NB4 (cell line): ENCODE measurements around the gene GALNTL6.

ENCODE experiments used
- MYC ChIP-seq: IDR thresholded peaks from 2 replicates; pipeline ENCODE4 v1.6.1; 2011; ENCODE audit warnings: low read depth, low read length
- TF ChIP-seq, protein P1 (sequence below): IDR thresholded peaks from one replicate; pipeline ENCODE4 v1.5.1; 2012; ENCODE audit warnings: low read depth, low read length

DNA sequence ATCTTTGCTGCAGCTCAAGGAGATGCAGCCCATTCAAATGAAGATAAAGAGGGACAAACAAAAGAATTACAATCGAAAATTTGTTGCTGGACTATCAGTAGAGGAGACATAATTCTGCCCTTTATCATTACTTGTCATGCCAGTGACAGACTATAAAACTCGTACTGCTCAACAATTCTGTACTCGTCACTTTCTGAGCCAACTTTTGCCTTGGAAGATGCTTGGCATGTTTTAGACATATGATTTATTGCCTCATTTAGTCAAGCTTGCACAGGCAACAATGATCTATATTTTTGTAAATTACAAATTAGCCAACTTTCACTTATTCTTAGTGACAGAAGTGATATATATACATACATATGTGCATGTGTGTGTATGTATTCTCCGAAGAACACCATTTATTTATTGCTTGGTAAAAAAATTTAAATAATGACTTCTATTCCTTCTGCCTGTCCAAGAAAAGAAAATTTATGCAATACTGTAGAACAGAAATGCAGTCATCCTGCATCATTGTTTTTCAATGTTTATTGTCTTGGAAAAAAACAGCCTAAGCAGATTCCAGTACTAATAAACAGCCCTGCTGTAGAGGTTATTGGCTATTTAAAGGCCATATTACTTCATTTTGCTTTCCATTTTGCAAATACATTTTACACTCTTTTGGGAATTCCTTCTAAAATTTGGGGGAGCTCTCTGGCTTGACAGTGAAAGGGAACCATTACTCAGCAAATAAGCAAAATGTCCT is 980.5 kb downstream of the GALNTL6 start:
- TF ChIP-seq MYC = no peak
- TF ChIP-seq, protein P1, sequence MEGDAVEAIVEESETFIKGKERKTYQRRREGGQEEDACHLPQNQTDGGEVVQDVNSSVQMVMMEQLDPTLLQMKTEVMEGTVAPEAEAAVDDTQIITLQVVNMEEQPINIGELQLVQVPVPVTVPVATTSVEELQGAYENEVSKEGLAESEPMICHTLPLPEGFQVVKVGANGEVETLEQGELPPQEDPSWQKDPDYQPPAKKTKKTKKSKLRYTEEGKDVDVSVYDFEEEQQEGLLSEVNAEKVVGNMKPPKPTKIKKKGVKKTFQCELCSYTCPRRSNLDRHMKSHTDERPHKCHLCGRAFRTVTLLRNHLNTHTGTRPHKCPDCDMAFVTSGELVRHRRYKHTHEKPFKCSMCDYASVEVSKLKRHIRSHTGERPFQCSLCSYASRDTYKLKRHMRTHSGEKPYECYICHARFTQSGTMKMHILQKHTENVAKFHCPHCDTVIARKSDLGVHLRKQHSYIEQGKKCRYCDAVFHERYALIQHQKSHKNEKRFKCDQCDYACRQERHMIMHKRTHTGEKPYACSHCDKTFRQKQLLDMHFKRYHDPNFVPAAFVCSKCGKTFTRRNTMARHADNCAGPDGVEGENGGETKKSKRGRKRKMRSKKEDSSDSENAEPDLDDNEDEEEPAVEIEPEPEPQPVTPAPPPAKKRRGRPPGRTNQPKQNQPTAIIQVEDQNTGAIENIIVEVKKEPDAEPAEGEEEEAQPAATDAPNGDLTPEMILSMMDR = no peak
